H9 (cell line): ENCODE results near the gene NCBP2L. TPM values are rescaled to one million over a fixed set of nuclear protein-coding genes. Genes with fewer than 3 reads are reported as not detected.

Experiments used
- DNase-seq: peaks from one replicate; pipeline ENCODE4 v3.0.0-alpha.2; 2017
- H2AFZ ChIP-seq: one replicate; pipeline ENCODE4 v1.6.1; 2013; ENCODE audit warnings: mild to moderate bottlenecking, low read length, control low read depth, moderate library complexity
- H2AK5ac ChIP-seq: 2 replicates; pipeline ENCODE4 v1.6.1; 2013; ENCODE audit warnings: low read length, control low read depth, mixed read lengths; ENCODE audit not compliant: insufficient read length
- H2BK120ac ChIP-seq: one replicate; pipeline ENCODE4 v1.6.1; 2013; ENCODE audit warnings: low read depth, mild to moderate bottlenecking, low read length, control low read depth, inconsistent platforms; ENCODE audit not compliant: poor library complexity, severe bottlenecking
- H2BK12ac ChIP-seq: 2 replicates; pipeline ENCODE4 v1.6.1; 2013; ENCODE audit warnings: low read length, control low read depth, mixed read lengths, low read depth; ENCODE audit not compliant: insufficient read length
- H2BK15ac ChIP-seq: 2 replicates; pipeline ENCODE4 v1.6.1; 2013; ENCODE audit warnings: low read depth, low read length, control low read depth
- H2BK20ac ChIP-seq: one replicate; pipeline ENCODE4 v1.6.1; 2013; ENCODE audit warnings: low read depth, mild to moderate bottlenecking, low read length, control low read depth, inconsistent platforms; ENCODE audit not compliant: poor library complexity, severe bottlenecking
- H2BK5ac ChIP-seq: 2 replicates; pipeline ENCODE4 v1.6.1; 2013; ENCODE audit warnings: low read length, control low read depth, mixed read lengths; ENCODE audit not compliant: insufficient read length
- H3K14ac ChIP-seq: 2 replicates; pipeline ENCODE4 v1.6.1; 2013; ENCODE audit warnings: low read length, control low read depth; ENCODE audit not compliant: insufficient read depth
- H3K18ac ChIP-seq: 2 replicates; pipeline ENCODE4 v1.6.1; 2013; ENCODE audit warnings: low read depth, mild to moderate bottlenecking, mixed read lengths, low read length, control low read depth; ENCODE audit not compliant: insufficient read length
- H3K23ac ChIP-seq: 2 replicates; pipeline ENCODE4 v1.6.1; 2013; ENCODE audit warnings: low read length, control low read depth, mixed read lengths, low read depth; ENCODE audit not compliant: insufficient read length
- H3K23me2 ChIP-seq: 2 replicates; pipeline ENCODE4 v1.6.1; 2013; ENCODE audit warnings: low read depth, mild to moderate bottlenecking, mixed read lengths, low read length, control low read depth; ENCODE audit not compliant: insufficient read length, poor library complexity, severe bottlenecking
- H3K27ac ChIP-seq: 2 replicates; pipeline ENCODE4 v1.5.1; 2013; ENCODE audit warnings: low read length, control low read depth, mixed read lengths, low read depth; ENCODE audit not compliant: insufficient read length
- H3K27me3 ChIP-seq: 2 replicates; pipeline ENCODE4 v1.6.1; 2013; ENCODE audit warnings: low read length, control low read depth, inconsistent platforms; ENCODE audit not compliant: insufficient read depth
- H3K4ac ChIP-seq: 2 replicates; pipeline ENCODE4 v1.6.1; 2013; ENCODE audit warnings: low read depth, mild to moderate bottlenecking, control low read depth, inconsistent platforms, low read length, moderate library complexity
- H3K4me1 ChIP-seq: 2 replicates; pipeline ENCODE4 v1.6.1; 2013; ENCODE audit warnings: low read length, control low read depth, inconsistent platforms; ENCODE audit not compliant: insufficient read depth
- H3K4me2 ChIP-seq: 2 replicates; pipeline ENCODE4 v1.6.1; 2013; ENCODE audit warnings: low read length, control low read depth, mixed read lengths; ENCODE audit not compliant: insufficient read length, insufficient read depth
- H3K56ac ChIP-seq: 2 replicates; pipeline ENCODE4 v1.6.1; 2013; ENCODE audit warnings: low read depth, mild to moderate bottlenecking, mixed read lengths, low read length, control low read depth; ENCODE audit not compliant: insufficient read length
- H3K79me1 ChIP-seq: 2 replicates; pipeline ENCODE4 v1.6.1; 2013; ENCODE audit warnings: low read depth, mild to moderate bottlenecking, moderate library complexity, low read length, control low read depth, inconsistent platforms; ENCODE audit not compliant: insufficient read depth, poor library complexity, severe bottlenecking
- H3K79me2 ChIP-seq: 2 replicates; pipeline ENCODE4 v1.6.1; 2013; ENCODE audit warnings: low read length, control low read depth, inconsistent platforms; ENCODE audit not compliant: insufficient read depth
- H3K9ac ChIP-seq: 2 replicates; pipeline ENCODE4 v1.6.1; 2013; ENCODE audit warnings: low read length, control low read depth, mixed read lengths; ENCODE audit not compliant: insufficient read length; ENCODE audit errors: extremely low read depth
- H3K9me3 ChIP-seq: one replicate; pipeline ENCODE4 v1.6.1; 2013; ENCODE audit warnings: low read depth, low read length, inconsistent platforms; ENCODE audit not compliant: control insufficient read depth
- H3T11ph ChIP-seq: one replicate; pipeline ENCODE4 v1.6.1; 2013; ENCODE audit warnings: mild to moderate bottlenecking, low read length, control low read depth, inconsistent platforms
- H4K20me1 ChIP-seq: one replicate; pipeline ENCODE4 v1.6.1; 2013; ENCODE audit not compliant: control insufficient read depth, insufficient read length, insufficient read depth
- H4K5ac ChIP-seq: 2 replicates; pipeline ENCODE4 v1.6.1; 2013; ENCODE audit warnings: low read depth, mild to moderate bottlenecking, mixed read lengths, low read length, control low read depth; ENCODE audit not compliant: insufficient read length
- H4K8ac ChIP-seq: replicated peaks from 2 replicates; pipeline ENCODE4 v1.6.1; 2013; ENCODE audit warnings: low read length, control low read depth, mixed read lengths, low read depth; ENCODE audit not compliant: insufficient read length
- H4K91ac ChIP-seq: 2 replicates; pipeline ENCODE4 v1.6.1; 2013; ENCODE audit warnings: low read depth, mild to moderate bottlenecking, moderate library complexity, mixed read lengths, low read length, control low read depth; ENCODE audit not compliant: insufficient read length
- H3K27ac Mint-ChIP-seq, 3 experiments: 2 replicates in 2 of 3; 3 replicates in 1 of 3; pipeline ENCODE4 v1.8.0; 2020 to 2021; ENCODE audit warnings: mixed read lengths in 3 of 3, mild to moderate bottlenecking in 1 of 3, moderate library complexity in 1 of 3
- H3K27me3 Mint-ChIP-seq: 2 replicates; pipeline ENCODE4 v1.8.0; 2021; ENCODE audit warnings: low read depth, mild to moderate bottlenecking, moderate library complexity, mixed read lengths
- H3K36me3 Mint-ChIP-seq, 3 experiments: 2 replicates in 2 of 3; 3 replicates in 1 of 3; pipeline ENCODE4 v1.8.0; 2020 to 2021; ENCODE audit warnings: low read depth in 3 of 3, mixed read lengths in 3 of 3; ENCODE audit not compliant: insufficient read depth in 1 of 3
- H3K4me1 Mint-ChIP-seq, 2 experiments: 2 replicates each; pipeline ENCODE4 v1.8.0; 2020; ENCODE audit warnings: mixed read lengths in 2 of 2
- H3K4me3 Mint-ChIP-seq, 2 experiments: 2 replicates in 1 of 2; 3 replicates in 1 of 2; pipeline ENCODE4 v1.8.0; 2020 to 2021; ENCODE audit warnings: mild to moderate bottlenecking in 2 of 2, mixed read lengths in 2 of 2, moderate library complexity in 1 of 2
- H3K9me3 Mint-ChIP-seq, 2 experiments: 2 replicates in 1 of 2; 3 replicates in 1 of 2; pipeline ENCODE4 v1.8.0; 2020; ENCODE audit warnings: mild to moderate bottlenecking in 2 of 2, mixed read lengths in 2 of 2, moderate library complexity in 1 of 2
- WGBS: extraction: QIAGEN DNeasy Blood & Tissue Kit; methylation state at CpG from one replicate; pipeline ENCODE4 v1.1.7; 2013; ENCODE audit warnings: missing lambda C conversion rate, low lambda C conversion rate, mixed read lengths; ENCODE audit not compliant: insufficient read length; ENCODE audit errors: extremely low coverage; 5-methylcytosine and 5-hydroxymethylcytosine counted together
- total RNA-seq: library from RNA; stranded (reverse); gene quantifications from 2 replicates; pipeline ENCODE4 v1.2.1, GENCODE V29; 2021
- TF ChIP-seq, protein P1 (sequence below): fragments of 200-600 bp; sonication (generic); conservative IDR thresholded peaks from 3 replicates; pipeline ENCODE4 v1.8.0; 2021; ENCODE audit warnings: antibody characterized with exemption, mild to moderate bottlenecking

Gene NCBP2L
- total RNA-seq, 1 experiment from 2014 or later, result not detected

GRCh38 chrX:107842715-107843400 lies 65.3 kb downstream of the NCBP2L start:
- no peak overlapping the region for H4K91ac ChIP-seq
- TF ChIP-seq, protein P1, sequence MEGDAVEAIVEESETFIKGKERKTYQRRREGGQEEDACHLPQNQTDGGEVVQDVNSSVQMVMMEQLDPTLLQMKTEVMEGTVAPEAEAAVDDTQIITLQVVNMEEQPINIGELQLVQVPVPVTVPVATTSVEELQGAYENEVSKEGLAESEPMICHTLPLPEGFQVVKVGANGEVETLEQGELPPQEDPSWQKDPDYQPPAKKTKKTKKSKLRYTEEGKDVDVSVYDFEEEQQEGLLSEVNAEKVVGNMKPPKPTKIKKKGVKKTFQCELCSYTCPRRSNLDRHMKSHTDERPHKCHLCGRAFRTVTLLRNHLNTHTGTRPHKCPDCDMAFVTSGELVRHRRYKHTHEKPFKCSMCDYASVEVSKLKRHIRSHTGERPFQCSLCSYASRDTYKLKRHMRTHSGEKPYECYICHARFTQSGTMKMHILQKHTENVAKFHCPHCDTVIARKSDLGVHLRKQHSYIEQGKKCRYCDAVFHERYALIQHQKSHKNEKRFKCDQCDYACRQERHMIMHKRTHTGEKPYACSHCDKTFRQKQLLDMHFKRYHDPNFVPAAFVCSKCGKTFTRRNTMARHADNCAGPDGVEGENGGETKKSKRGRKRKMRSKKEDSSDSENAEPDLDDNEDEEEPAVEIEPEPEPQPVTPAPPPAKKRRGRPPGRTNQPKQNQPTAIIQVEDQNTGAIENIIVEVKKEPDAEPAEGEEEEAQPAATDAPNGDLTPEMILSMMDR, result no peak
- H3K14ac ChIP-seq, result no peak overlapping the region
- H2AFZ ChIP-seq, result no peak overlapping the region
- H3K4me2 ChIP-seq, result no peak overlapping the region
- H4K5ac ChIP-seq, result no peak overlapping the region
- H3K4me1 ChIP-seq, result no peaks in the 10 kb centered on the region
- no peak overlapping the region for H3K27ac ChIP-seq
- no CpG with 5 or more reads among the region's 6 CpGs for WGBS
- H2BK20ac ChIP-seq, result no peak overlapping the region
- H2BK120ac ChIP-seq, result no peak overlapping the region
- H3K27ac Mint-ChIP-seq, result no peak overlapping the region
- H3K27me3 Mint-ChIP-seq, result no peaks in the 10 kb centered on the region
- H3K56ac ChIP-seq, result no peak overlapping the region
- H3K27me3 ChIP-seq, result no peaks in the 10 kb centered on the region
- H3T11ph ChIP-seq, result no peak overlapping the region
- H3K79me2 ChIP-seq, result no peaks in the 10 kb centered on the region
- no peak overlapping the region for H2BK5ac ChIP-seq
- H3K4ac ChIP-seq, result no peak overlapping the region
- H2BK12ac ChIP-seq, result no peak overlapping the region
- H3K9me3 Mint-ChIP-seq, result peaks cover 0 to 9% of the 10 kb centered on the region in 2 experiments; a peak in 2 of 5 replicates
- no peak overlapping the region for H2AK5ac ChIP-seq
- H3K79me1 ChIP-seq, result no peaks in the 10 kb centered on the region
- no peaks in the 10 kb centered on the region for H4K20me1 ChIP-seq
- no peak overlapping the region for H2BK15ac ChIP-seq
- no peaks in the 10 kb centered on the region for H3K4me1 Mint-ChIP-seq
- no peak overlapping the region for H3K23ac ChIP-seq
- H3K23me2 ChIP-seq, result no peaks in the 10 kb centered on the region
- H3K36me3 Mint-ChIP-seq, result 0 out of 7 replicates have a peak, but pooled peaks cover 0 to 6% (median 0%) of the 10 kb centered on the region in 3 experiments
- no peak overlapping the region for H3K9ac ChIP-seq
- no peak overlapping the region for H4K8ac ChIP-seq
- H3K4me3 Mint-ChIP-seq, result no peak overlapping the region
- H3K9me3 ChIP-seq, result no peaks in the 10 kb centered on the region
- no peak overlapping the region for H3K18ac ChIP-seq
- no peak for DNase-seq

Other genes starting within 250 kb of the NCBP2L start
- gene PRPS1, start 149.2 kb upstream of the NCBP2L start, total RNA-seq, result 90.5 and 91.3 TPM in 2 replicates
- 10.5 and 11.5 TPM in 2 replicates for gene TSC22D3, start 1.9 kb upstream of the NCBP2L start, total RNA-seq
- 1.3 and 1.6 TPM in 2 replicates for gene MID2, start 48.1 kb downstream of the NCBP2L start, total RNA-seq
- gene TEX13B, start 204.6 kb downstream of the NCBP2L start, total RNA-seq, result 0.18 and 0.42 TPM in 2 replicates